HEK293T (cell line): ENCODE measurements around the gene PLEKHG4.

ENCODE experiments used
- ARNT ChIP-seq: fragments of 450-650 bp; IDR thresholded peaks from 2 replicates; pipeline ENCODE4 v1.6.1; 2017; ENCODE audit warnings: mild to moderate bottlenecking
- BHLHE40 ChIP-seq: fragments of 450-650 bp; IDR thresholded peaks from 2 replicates; pipeline ENCODE4 v1.6.1; 2016; ENCODE audit warnings: mild to moderate bottlenecking, moderate library complexity, borderline replicate concordance
- FOXA1 ChIP-seq: fragments of 450-650 bp; IDR thresholded peaks from 2 replicates; pipeline ENCODE4 v1.6.1; 2016; ENCODE audit warnings: mild to moderate bottlenecking
- HDGF ChIP-seq: fragments of 450-650 bp; IDR thresholded peaks from 2 replicates; pipeline ENCODE4 v1.6.1; 2017; ENCODE audit warnings: antibody characterized with exemption, borderline replicate concordance
- SP1 ChIP-seq: fragments of 450-650 bp; IDR thresholded peaks from 2 replicates; pipeline ENCODE4 v1.6.1; 2017
- SUZ12 ChIP-seq: fragments of 450-650 bp; IDR thresholded peaks from 2 replicates; pipeline ENCODE4 v1.6.1; 2016; ENCODE audit warnings: mild to moderate bottlenecking
- ZNF384 ChIP-seq: fragments of 450-650 bp; IDR thresholded peaks from 2 replicates; pipeline ENCODE4 v1.6.1; 2016
- TF ChIP-seq, protein P1 (sequence below): fragments of 450-650 bp; IDR thresholded peaks from 2 replicates; pipeline ENCODE4 v1.6.1; 2016

DNA sequence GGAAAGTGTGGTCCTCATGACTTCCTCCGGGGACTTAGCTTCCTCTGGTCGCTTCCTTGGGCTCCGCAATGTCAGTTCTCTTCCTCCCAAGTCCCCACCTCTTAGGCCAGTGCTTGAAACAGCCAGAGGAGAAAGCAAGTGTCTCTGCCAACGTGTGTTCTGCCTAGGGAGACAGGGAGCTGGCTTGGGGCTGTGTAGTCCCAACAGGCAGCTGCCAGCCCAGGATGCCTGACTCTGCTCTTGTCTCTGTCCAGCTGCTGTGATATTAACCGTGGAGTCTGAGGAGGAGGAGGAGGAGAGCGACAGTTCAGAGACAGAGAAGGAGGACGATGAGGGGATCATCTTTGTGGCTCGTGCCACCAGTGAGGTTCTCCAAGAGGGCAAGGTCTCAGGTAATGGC is 13.5 kb upstream of the PLEKHG4 start:
- TF ChIP-seq SP1 (no peak), ZNF384 (no peak), BHLHE40 (no peak), FOXA1 (no peak), ARNT (no peak), SUZ12 (no peak), HDGF (no peak)
- TF ChIP-seq, protein P1, sequence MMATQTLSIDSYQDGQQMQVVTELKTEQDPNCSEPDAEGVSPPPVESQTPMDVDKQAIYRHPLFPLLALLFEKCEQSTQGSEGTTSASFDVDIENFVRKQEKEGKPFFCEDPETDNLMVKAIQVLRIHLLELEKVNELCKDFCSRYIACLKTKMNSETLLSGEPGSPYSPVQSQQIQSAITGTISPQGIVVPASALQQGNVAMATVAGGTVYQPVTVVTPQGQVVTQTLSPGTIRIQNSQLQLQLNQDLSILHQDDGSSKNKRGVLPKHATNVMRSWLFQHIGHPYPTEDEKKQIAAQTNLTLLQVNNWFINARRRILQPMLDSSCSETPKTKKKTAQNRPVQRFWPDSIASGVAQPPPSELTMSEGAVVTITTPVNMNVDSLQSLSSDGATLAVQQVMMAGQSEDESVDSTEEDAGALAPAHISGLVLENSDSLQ = no peak
